Upper lobe of left lung (tissue), 4 donors: ENCODE data around the gene PPP1R9A.

ENCODE experiments used
- POLR2A ChIP-seq, 4 donors: fragments of 450-650 bp; IDR thresholded peaks; one replicate each; pipeline ENCODE4 v1.5.1; 2016 to 2017; ENCODE audit warnings: antibody characterized with exemption in 4 of 4, mild to moderate bottlenecking in 2 of 4
- POLR2AphosphoS5 ChIP-seq, 2 donors: sonication (generic); formaldehyde crosslinking; IDR thresholded peaks; one replicate each; pipeline ENCODE4 v1.5.1; 2017; ENCODE audit warnings: antibody characterized with exemption in 2 of 2
- TF ChIP-seq, protein P1 (sequence below), 6 experiments: fragments of 450-650 bp in 4 of 6; fragments of 200-600 bp in 2 of 6; sonication (generic) in 2 of 6; IDR thresholded peaks; one replicate each; pipeline ENCODE4 v1.5.1; 2016 to 2019; ENCODE audit warnings: antibody characterized with exemption in 6 of 6

GRCh38 chr7:95097851-95098250, 190.5 kb downstream of the PPP1R9A start:
- TF ChIP-seq, protein P1, sequence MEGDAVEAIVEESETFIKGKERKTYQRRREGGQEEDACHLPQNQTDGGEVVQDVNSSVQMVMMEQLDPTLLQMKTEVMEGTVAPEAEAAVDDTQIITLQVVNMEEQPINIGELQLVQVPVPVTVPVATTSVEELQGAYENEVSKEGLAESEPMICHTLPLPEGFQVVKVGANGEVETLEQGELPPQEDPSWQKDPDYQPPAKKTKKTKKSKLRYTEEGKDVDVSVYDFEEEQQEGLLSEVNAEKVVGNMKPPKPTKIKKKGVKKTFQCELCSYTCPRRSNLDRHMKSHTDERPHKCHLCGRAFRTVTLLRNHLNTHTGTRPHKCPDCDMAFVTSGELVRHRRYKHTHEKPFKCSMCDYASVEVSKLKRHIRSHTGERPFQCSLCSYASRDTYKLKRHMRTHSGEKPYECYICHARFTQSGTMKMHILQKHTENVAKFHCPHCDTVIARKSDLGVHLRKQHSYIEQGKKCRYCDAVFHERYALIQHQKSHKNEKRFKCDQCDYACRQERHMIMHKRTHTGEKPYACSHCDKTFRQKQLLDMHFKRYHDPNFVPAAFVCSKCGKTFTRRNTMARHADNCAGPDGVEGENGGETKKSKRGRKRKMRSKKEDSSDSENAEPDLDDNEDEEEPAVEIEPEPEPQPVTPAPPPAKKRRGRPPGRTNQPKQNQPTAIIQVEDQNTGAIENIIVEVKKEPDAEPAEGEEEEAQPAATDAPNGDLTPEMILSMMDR (IDR thresholded peaks at IDR 0.05): no peak
- TF ChIP-seq POLR2AphosphoS5 (IDR thresholded peaks at IDR 0.05): no peak
- no peak for TF ChIP-seq POLR2A (IDR thresholded peaks at IDR 0.05)
